HepG2 (cell line): ENCODE data around the gene ACTN4. TPM values are rescaled to one million over a fixed set of nuclear protein-coding genes. Genes with fewer than 3 reads are reported as not detected.

Source experiments
- ATAC-seq: fragments of 200-7000 bp; cut with Tn5 transposase; 3 replicates; pipeline ENCODE4 v1.9.1; 2020; ENCODE audit warnings: mild to moderate bottlenecking, moderate library complexity
- BruUV-seq: library from RNA; stranded (reverse); fragments of 400-500 nt; replicated peaks from 2 replicates; lab custom pipeline; 2021; lab: Mats Ljungman, UMichigan
- CTCF ChIA-PET: fragments of 300-600 bp; formaldehyde crosslinking; extraction: SDS; loops from one replicate; lab custom pipeline; 2021; ENCODE audit warnings: low total read pairs, inconsistent platforms, low intra/inter-chr PET ratio; lab: Yijun Ruan, JAX
- POLR2A ChIA-PET: fragments of 350-600 bp; sonication (Branson Sonifier 250); formaldehyde crosslinking; loops from one replicate; lab custom pipeline; 2020; ENCODE audit warnings: antibody characterized with exemption, inconsistent platforms; lab: Yijun Ruan, JAX
- DNase-seq: peaks from one replicate; pipeline ENCODE4 v3.0.0-alpha.2; 2015; ENCODE audit warnings: low spot score
- FAIRE-seq: peaks from 3 replicates; lab custom pipeline; 2011; peaks lifted over from hg19 to GRCh38; lab: Jason Lieb, UNC
- H2AFZ ChIP-seq: one replicate; pipeline ENCODE4 v1.6.1; 2011; ENCODE audit warnings: low read length, inconsistent platforms
- H3K27ac ChIP-seq: fragments of 300-600 bp; 3 replicates; pipeline ENCODE4 v1.8.0; 2011; ENCODE audit warnings: mixed run types, mild to moderate bottlenecking, mixed read lengths, low read length, inconsistent platforms; ENCODE audit not compliant: insufficient read depth; ENCODE audit errors: extremely low read length
- H3K27me3 ChIP-seq, 2 experiments: fragments of 200-600 bp in 1 of 2; 2 replicates in 1 of 2; 3 replicates in 1 of 2; pipeline versions ENCODE4 v1.6.0 to v1.8.0; 2011; ENCODE audit warnings: low read length in 2 of 2, mild to moderate bottlenecking in 2 of 2, moderate library complexity in 2 of 2, inconsistent platforms in 1 of 2; ENCODE audit not compliant: insufficient read depth in 2 of 2, control insufficient read depth in 1 of 2
- H3K36me3 ChIP-seq, 2 experiments: fragments of 200-600 bp in 1 of 2; replicated peaks in 1 of 2; 2 replicates in 1 of 2; 3 replicates in 1 of 2; pipeline versions ENCODE4 v1.5.1 to v1.8.0; 2011; ENCODE audit warnings: low read length in 2 of 2, inconsistent platforms in 1 of 2; ENCODE audit not compliant: insufficient read depth in 2 of 2, control insufficient read depth in 1 of 2
- H3K4me1 ChIP-seq: 2 replicates; pipeline ENCODE4 v1.5.1; 2012; ENCODE audit warnings: low read length, inconsistent platforms; ENCODE audit not compliant: insufficient read depth
- H3K4me2 ChIP-seq: 2 replicates; pipeline ENCODE4 v1.6.0; 2011; ENCODE audit warnings: low read depth, low read length, inconsistent platforms
- H3K4me3 ChIP-seq, 3 experiments: fragments of 200-600 bp in 1 of 3; sonication (generic), shearing (Covaris generic) in 1 of 3; replicated peaks in 1 of 3; 2 replicates each; pipeline ENCODE4 v1.5.1; 2011 to 2016; ENCODE audit warnings: low read length in 3 of 3, inconsistent platforms in 2 of 3, low read depth in 2 of 3, mild to moderate bottlenecking in 2 of 3, control low read depth in 1 of 3, mixed read lengths in 1 of 3; ENCODE audit not compliant: insufficient read depth in 1 of 3
- H3K79me2 ChIP-seq: one replicate; pipeline ENCODE4 v1.6.1; 2011; ENCODE audit warnings: low read length, inconsistent platforms; ENCODE audit not compliant: insufficient read depth
- H3K9ac ChIP-seq: 2 replicates; pipeline ENCODE4 v1.6.0; 2011; ENCODE audit warnings: mild to moderate bottlenecking, low read depth, low read length, inconsistent platforms; ENCODE audit not compliant: insufficient read depth
- H3K9me3 ChIP-seq: 2 replicates; pipeline ENCODE4 v1.5.1; 2012; ENCODE audit warnings: mild to moderate bottlenecking, low read length
- H4K20me1 ChIP-seq: 2 replicates; pipeline ENCODE4 v1.6.0; 2011; ENCODE audit warnings: inconsistent platforms, mild to moderate bottlenecking, low read length, moderate library complexity; ENCODE audit not compliant: insufficient read depth
- AGO2 ChIP-seq: fragments of 200-400 bp; formaldehyde crosslinking; optimal IDR thresholded peaks from 2 replicates; pipeline ENCODE3; 2017; ENCODE audit warnings: mild to moderate bottlenecking, low read depth, low read length, moderate library complexity
- MYC ChIP-seq: sonication (generic); formaldehyde crosslinking; IDR thresholded peaks from 2 replicates; pipeline ENCODE4 v1.9.0; 2021; ENCODE audit warnings: missing genetic modification reagents, borderline replicate concordance
- RBM22 ChIP-seq: fragments of 200-400 bp; formaldehyde crosslinking; optimal IDR thresholded peaks from 2 replicates; pipeline ENCODE3; 2017; ENCODE audit warnings: mild to moderate bottlenecking, low read length, moderate library complexity
- SETDB1 ChIP-seq: sonication (generic); formaldehyde crosslinking; IDR thresholded peaks from 2 replicates; pipeline ENCODE4 v1.5.1; 2020; ENCODE audit warnings: missing genetic modification reagents, mild to moderate bottlenecking, borderline replicate concordance
- ZNF121 ChIP-seq: sonication (generic); formaldehyde crosslinking; IDR thresholded peaks from 2 replicates; pipeline ENCODE4 v1.5.0; 2020; ENCODE audit warnings: mild to moderate bottlenecking, missing genetic modification reagents
- ZNF350 ChIP-seq: sonication (generic); formaldehyde crosslinking; IDR thresholded peaks from 2 replicates; pipeline ENCODE4 v1.4.0; 2020; ENCODE audit warnings: mild to moderate bottlenecking, low read depth, missing genetic modification reagents, borderline replicate concordance
- ZNF564 ChIP-seq: sonication (generic); formaldehyde crosslinking; IDR thresholded peaks from 2 replicates; pipeline ENCODE4 v1.8.1; 2023; ENCODE audit warnings: mild to moderate bottlenecking, missing genetic modification reagents
- ZNF773 ChIP-seq: sonication (generic); formaldehyde crosslinking; IDR thresholded peaks from 2 replicates; pipeline ENCODE4 v1.4.0; 2020; ENCODE audit warnings: missing genetic modification reagents, borderline replicate concordance
- whole genome bisulfite sequencing: methylation state at CpG from one replicate; pipeline ENCODE4 v1.1.6; 2017; ENCODE audit warnings: low lambda C conversion rate; 5-methylcytosine and 5-hydroxymethylcytosine counted together
- in situ Hi-C: cut with HindIII; loops from 2 replicates; pipeline ENCODE4 v1.10.0; 2017; ENCODE audit warnings: low pct_unique_long_range_greater_than_20kb; ENCODE audit not compliant: extremely low pct_ligation_motif_present
- intact Hi-C: fragments of 100-400 bp; cut with micrococcal nuclease; formaldehyde crosslinking; loops from one replicate; pipeline ENCODE4 v1.10.0; 2022; ENCODE audit not compliant: unreplicated experiment
- polyA plus RNA-seq, 8 experiments: library from polyadenylated mRNA; depleted of rRNA in 3 of 8; stranded (reverse) in 7 of 8; unstranded in 1 of 8; fragments of >200 nt; fragmentation: Illumina TruSeq in 4 of 8; extraction: Trizol in 4 of 8; gene quantifications; 2 replicates each; pipeline versions ENCODE4 v1.2.1 to v1.2.3, GENCODE V29; 2011 to 2016; ENCODE audit warnings: low read depth in 4 of 8, missing spikeins in 1 of 8, mixed read lengths in 1 of 8; ENCODE audit not compliant: insufficient read depth in 1 of 8
- total RNA-seq, 5 experiments: library from RNA; depleted of rRNA; stranded (reverse); fragments of >200 nt; fragmentation: Illumina TruSeq; extraction: Trizol; gene quantifications; 2 replicates each; pipeline ENCODE4 v1.2.3, GENCODE V29; 2016; ENCODE audit warnings: low read depth in 1 of 5
- TF ChIP-seq, protein P1 (sequence below): IDR thresholded peaks from 2 replicates; pipeline ENCODE4 v1.6.1; 2016; ENCODE audit warnings: low read depth

ACTN4 gene
- total and polyA plus RNA-seq, 2 of the 13 experiments (the other 11 are each of a cell fraction or from before 2014, with no cell fraction given), result 171 to 192 TPM

DNA sequence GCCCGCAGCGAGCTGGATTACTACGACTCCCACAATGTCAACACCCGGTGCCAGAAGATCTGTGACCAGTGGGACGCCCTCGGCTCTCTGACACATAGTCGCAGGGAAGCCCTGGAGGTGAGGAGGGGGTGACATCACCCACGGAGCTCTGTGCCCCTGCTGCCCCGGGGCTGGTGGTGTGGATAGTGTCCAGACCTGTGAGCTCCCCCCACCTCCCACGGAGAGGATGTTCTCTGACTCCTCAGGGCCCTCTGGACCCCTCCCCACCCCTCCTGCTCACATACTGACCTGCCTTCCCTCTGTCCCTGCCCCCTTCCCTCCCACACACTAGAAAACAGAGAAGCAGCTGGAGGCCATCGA, 76.1 kb downstream of the ACTN4 start:
- intact Hi-C loops, result loop anchor here (2.0 to 5.0 kb wide), 2 partner anchors 23 to 71 kb away; no protein-coding TSS in a partner anchor
- H4K20me1 ChIP-seq, result no peaks in the 10 kb centered on the region
- no peaks in the 10 kb centered on the region for H3K9me3 ChIP-seq
- in situ Hi-C loops, result no loop called here
- no peaks in the 10 kb centered on the region for H3K79me2 ChIP-seq
- no peak overlapping the region for H2AFZ ChIP-seq
- H3K4me3 ChIP-seq, result no peak overlapping the region
- FAIRE-seq (no peak), DNase-seq (no peak)
- no peak overlapping the region for H3K4me2 ChIP-seq
- WGBS, result 85% methylated on average over 4 of the region's 11 CpGs
- no TSS peak for BruUV-seq
- peaks cover 49% of the 10 kb centered on the region for H3K4me1 ChIP-seq
- CTCF ChIA-PET, result no interaction called here
- no peak overlapping the region for H3K9ac ChIP-seq
- peaks cover 24 to 66% of the 10 kb centered on the region in 2 experiments for H3K36me3 ChIP-seq
- TF ChIP-seq RBM22 (peak; percentile 42), MYC (CRISPR knock-in tag) (no peak), ZNF564 (CRISPR knock-in tag) (no peak), ZNF350 (no peak), ZNF773 (CRISPR knock-in tag) (no peak), SETDB1 (no peak)
- TF ChIP-seq, all 625 proteins: peak for 1
- H3K27me3 ChIP-seq, result no peaks in the 10 kb centered on the region
- ATAC-seq, result no peak
- POLR2A ChIA-PET, result interaction anchor here (1.4 to 3.2 kb wide), 4 partner anchors 22 to 76 kb away, joined by 3 to 26 read pairs (median 9); partner anchors contain the start of gene ACTN4
- H3K27ac ChIP-seq, result peak overlapping the region; percentile 82

DNA sequence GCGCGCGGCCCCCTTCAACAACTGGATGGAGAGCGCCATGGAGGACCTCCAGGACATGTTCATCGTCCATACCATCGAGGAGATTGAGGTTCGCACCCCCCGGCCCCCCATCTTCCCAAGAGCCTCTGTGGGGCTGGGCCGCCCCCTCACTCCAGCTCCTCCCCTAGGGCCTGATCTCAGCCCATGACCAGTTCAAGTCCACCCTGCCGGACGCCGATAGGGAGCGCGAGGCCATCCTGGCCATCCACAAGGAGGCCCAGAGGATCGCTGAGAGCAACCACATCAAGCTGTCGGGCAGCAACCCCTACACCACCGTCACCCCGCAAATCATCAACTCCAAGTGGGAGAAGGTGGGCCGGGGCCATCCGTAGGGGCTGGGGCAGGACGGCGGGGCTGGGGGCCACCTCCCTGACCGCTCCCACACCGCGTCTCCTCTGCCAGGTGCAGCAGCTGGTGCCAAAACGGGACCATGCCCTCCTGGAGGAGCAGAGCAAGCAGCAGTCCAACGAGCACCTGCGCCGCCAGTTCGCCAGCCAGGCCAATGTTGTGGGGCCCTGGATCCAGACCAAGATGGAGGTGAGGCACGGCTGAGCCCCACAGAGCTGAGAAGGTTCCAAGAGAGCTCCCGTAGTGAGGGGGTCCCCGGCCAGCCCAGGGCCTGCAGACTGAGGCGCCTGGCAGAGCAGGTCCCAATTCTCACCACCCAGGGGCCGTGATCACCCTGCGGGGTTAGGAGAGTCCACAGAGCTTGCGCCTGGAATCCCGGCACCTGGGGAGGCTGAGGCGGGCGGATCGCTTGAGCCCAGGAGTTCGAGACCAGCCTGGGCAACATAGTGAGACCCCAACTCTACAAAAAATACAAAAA, 76.8 kb downstream of the ACTN4 start:
- H3K4me3 ChIP-seq, result no peak overlapping the region
- POLR2A ChIA-PET, result interaction anchor here (1.4 to 3.2 kb wide), 3 partner anchors 41 to 77 kb away, joined by 3 to 13 read pairs (median 5); partner anchors contain the start of gene ACTN4
- no peak overlapping the region for H2AFZ ChIP-seq
- H3K9me3 ChIP-seq, result no peaks in the 10 kb centered on the region
- H3K36me3 ChIP-seq, result peaks cover 27 to 59% of the 10 kb centered on the region in 2 experiments
- peaks cover 42% of the 10 kb centered on the region for H3K4me1 ChIP-seq
- DNase-seq (no peak), FAIRE-seq (no peak), ATAC-seq (no peak)
- TF ChIP-seq, protein P1, sequence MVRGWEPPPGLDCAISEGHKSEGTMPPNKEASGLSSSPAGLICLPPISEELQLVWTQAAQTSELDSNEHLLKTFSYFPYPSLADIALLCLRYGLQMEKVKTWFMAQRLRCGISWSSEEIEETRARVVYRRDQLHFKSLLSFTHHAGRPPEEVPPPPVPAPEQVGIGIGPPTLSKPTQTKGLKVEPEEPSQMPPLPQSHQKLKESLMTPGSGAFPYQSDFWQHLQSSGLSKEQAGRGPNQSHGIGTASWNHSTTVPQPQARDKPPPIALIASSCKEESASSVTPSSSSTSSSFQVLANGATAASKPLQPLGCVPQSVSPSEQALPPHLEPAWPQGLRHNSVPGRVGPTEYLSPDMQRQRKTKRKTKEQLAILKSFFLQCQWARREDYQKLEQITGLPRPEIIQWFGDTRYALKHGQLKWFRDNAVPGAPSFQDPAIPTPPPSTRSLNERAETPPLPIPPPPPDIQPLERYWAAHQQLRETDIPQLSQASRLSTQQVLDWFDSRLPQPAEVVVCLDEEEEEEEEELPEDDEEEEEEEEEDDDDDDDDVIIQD, result no peak
- TF ChIP-seq ZNF121 (CRISPR knock-in tag) (peak; percentile 63; the same call in 1 of the 2 replicates), AGO2 (peak; percentile 81)
- H4K20me1 ChIP-seq, result no peaks in the 10 kb centered on the region
- 95% methylated on average over 25 of the region's 42 CpGs for WGBS
- H3K4me2 ChIP-seq, result no peak overlapping the region
- no peaks in the 10 kb centered on the region for H3K27me3 ChIP-seq
- CTCF ChIA-PET, result no interaction called here
- H3K9ac ChIP-seq, result no peak overlapping the region
- in situ Hi-C loops, result no loop called here
- H3K79me2 ChIP-seq, result no peaks in the 10 kb centered on the region
- intact Hi-C loops, result loop anchor here (2.0 to 5.0 kb wide), 2 partner anchors 23 to 72 kb away; no protein-coding TSS in a partner anchor
- BruUV-seq, result TSS peak; percentile 46
- no peak overlapping the region for H3K27ac ChIP-seq
